DND-41 (cell line): ENCODE data around the gene DMPK.
"Not testable (repeated sequence)": the region's sequence is repeated elsewhere in the genome, so short reads cannot be mapped to it uniquely, and the experiment has no call there.

Experiments
- CTCF ChIP-seq: IDR thresholded peaks from 2 replicates; pipeline ENCODE4 v1.5.1; 2012; ENCODE audit warnings: borderline replicate concordance, low read length, moderate library complexity, mild to moderate bottlenecking; ENCODE audit not compliant: poor library complexity, severe bottlenecking; ENCODE audit errors: extremely low read depth
- EZH2 ChIP-seq: IDR thresholded peaks from 3 replicates; pipeline ENCODE4 v1.6.1; 2012; ENCODE audit warnings: borderline replicate concordance, low read depth, mild to moderate bottlenecking, moderate library complexity, low read length, inconsistent platforms; ENCODE audit not compliant: severe bottlenecking

- not testable (repeated sequence) for TF ChIP-seq CTCF, EZH2
Observed at GRCh38 chr19:45751483-45751882, 30.8 kb downstream of the DMPK start.
